Measurements from ENCODE around the gene PLAC9.

DNA sequence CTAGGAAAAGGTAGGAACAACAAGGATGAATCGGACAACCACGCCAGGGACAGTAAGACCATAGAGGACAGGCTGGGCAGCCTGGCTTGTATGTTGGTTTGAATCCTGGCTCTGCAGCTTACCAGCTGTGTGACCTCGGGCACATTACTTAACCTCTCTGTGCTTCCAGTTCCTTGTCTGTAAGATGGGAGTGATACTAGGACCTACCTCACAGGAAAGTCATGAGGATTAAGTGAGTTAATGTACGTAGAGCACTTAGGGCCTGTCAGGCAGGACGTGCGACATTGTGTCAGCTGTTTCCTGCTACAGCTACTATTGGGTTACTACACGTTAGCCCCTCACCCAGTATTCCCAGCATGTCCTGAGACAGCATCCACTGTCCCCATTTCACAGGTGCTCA, 32.1 kb downstream of the PLAC9 start:
- TF ChIP-seq TEAD4 (IDR thresholded peaks at IDR 0.05) (no peak), CEBPB (IDR thresholded peaks at IDR 0.05) (no peak), RAD21 (IDR thresholded peaks at IDR 0.05; ENCODE audit: low read depth) (no peak), YY1 (IDR thresholded peaks at IDR 0.05; ENCODE audit: low read depth) (no peak), EP300 (IDR thresholded peaks at IDR 0.05; ENCODE audit: borderline replicate concordance) (no peak)
